ENCODE results near the gene ADAMTS7.
"Not testable (repeated sequence)": the region's sequence is repeated elsewhere in the genome, so short reads cannot be mapped to it uniquely, and the experiment has no call there.

GRCh38 chr15:78774451-78774990 is 36.7 kb downstream of the ADAMTS7 start:
- TF ChIP-seq CTCF (tag by site-specific recombination; IDR thresholded peaks at IDR 0.05); REST (tag by site-specific recombination; IDR thresholded peaks at IDR 0.05); ZNF23 (tag by site-specific recombination; IDR thresholded peaks at IDR 0.05; ENCODE audit: borderline replicate concordance); KLF9 (tag by site-specific recombination; IDR thresholded peaks at IDR 0.05; ENCODE audit: low read depth); ZNF239 (tag by site-specific recombination; IDR thresholded peaks at IDR 0.05); ATF2 (tag by site-specific recombination; IDR thresholded peaks at IDR 0.05; ENCODE audit: low read depth); ZNF335 (tag by site-specific recombination; conservative IDR thresholded peaks at IDR 0.05); ZFP41 (tag by site-specific recombination; IDR thresholded peaks at IDR 0.05; ENCODE audit: borderline replicate concordance); ZBTB21 (tag by site-specific recombination; IDR thresholded peaks at IDR 0.05); ZNF121 (tag by site-specific recombination; IDR thresholded peaks at IDR 0.05); ZNF518A (tag by site-specific recombination; conservative IDR thresholded peaks at IDR 0.05; ENCODE audit: low read depth); ZNF350 (tag by site-specific recombination; IDR thresholded peaks at IDR 0.05): not testable (repeated sequence)
